Astrocyte of the spinal cord (primary cell): Measurements from ENCODE around the gene KIF5A.

ENCODE experiments used
- DNase-seq: peaks from one replicate; pipeline ENCODE4 v3.0.0; 2011; ENCODE audit warnings: low read depth, low spot score
- H3K4me3 ChIP-seq: 2 replicates; pipeline ENCODE4 v1.5.1; 2011; ENCODE audit warnings: low read depth, mild to moderate bottlenecking, low read length, moderate library complexity
- in situ Hi-C: cut with HindIII; loops from 2 replicates; pipeline ENCODE4 v1.10.0; 2017; ENCODE audit warnings: low sequenced_read_pairs
- TF ChIP-seq, protein P1 (sequence below): IDR thresholded peaks from 2 replicates; pipeline ENCODE4 v1.5.1; 2012; ENCODE audit warnings: low read depth, mild to moderate bottlenecking, low read length, inconsistent platforms

The KIF5A gene

DNA sequence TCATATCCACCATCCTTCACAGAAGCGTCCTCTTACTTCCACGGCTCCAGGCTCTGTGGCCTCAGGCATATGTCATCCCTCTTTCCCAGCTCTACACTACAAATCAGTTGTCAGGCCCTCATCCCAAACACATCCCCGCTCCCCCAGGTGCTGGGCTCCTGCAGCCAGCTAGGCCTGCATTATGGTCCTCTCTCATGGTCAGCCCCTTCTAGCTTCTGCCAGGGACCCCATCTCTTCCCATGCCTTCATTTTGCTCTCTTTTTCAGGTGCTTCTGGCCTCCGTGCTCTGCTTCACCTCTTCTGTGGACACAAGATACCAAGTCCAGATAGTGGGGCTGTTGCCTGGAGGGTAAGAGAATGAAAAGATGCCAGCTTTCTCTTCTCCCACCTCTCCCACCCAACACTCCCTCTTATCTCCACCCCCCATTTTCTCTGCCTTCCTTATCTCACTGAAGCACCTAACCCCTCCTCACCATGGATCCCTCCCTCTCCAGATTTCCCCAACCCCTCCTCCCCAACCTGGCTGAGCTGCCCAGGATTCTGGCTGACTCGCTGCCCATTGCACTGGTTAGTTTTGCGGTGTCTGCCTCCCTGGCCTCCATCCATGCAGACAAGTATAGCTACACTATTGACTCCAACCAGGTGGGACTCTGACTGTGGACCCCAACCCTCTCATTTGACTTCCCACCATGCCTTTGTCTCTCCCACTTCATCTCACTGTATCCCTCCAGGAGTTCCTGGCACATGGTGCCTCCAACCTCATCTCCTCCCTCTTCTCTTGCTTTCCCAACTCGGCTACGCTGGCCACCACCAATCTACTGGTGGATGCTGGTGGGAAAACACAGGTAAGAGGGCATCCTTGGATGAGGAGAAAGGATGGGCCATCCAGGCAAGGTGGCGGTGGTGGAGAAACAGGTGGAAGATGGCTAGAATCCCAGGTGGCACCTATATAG, 72.7 kb downstream of the KIF5A start:
- in situ Hi-C loops, result no loop called here
- TF ChIP-seq, protein P1, sequence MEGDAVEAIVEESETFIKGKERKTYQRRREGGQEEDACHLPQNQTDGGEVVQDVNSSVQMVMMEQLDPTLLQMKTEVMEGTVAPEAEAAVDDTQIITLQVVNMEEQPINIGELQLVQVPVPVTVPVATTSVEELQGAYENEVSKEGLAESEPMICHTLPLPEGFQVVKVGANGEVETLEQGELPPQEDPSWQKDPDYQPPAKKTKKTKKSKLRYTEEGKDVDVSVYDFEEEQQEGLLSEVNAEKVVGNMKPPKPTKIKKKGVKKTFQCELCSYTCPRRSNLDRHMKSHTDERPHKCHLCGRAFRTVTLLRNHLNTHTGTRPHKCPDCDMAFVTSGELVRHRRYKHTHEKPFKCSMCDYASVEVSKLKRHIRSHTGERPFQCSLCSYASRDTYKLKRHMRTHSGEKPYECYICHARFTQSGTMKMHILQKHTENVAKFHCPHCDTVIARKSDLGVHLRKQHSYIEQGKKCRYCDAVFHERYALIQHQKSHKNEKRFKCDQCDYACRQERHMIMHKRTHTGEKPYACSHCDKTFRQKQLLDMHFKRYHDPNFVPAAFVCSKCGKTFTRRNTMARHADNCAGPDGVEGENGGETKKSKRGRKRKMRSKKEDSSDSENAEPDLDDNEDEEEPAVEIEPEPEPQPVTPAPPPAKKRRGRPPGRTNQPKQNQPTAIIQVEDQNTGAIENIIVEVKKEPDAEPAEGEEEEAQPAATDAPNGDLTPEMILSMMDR, result no peak
- no peak for DNase-seq
- no peak overlapping the region for H3K4me3 ChIP-seq

DNA sequence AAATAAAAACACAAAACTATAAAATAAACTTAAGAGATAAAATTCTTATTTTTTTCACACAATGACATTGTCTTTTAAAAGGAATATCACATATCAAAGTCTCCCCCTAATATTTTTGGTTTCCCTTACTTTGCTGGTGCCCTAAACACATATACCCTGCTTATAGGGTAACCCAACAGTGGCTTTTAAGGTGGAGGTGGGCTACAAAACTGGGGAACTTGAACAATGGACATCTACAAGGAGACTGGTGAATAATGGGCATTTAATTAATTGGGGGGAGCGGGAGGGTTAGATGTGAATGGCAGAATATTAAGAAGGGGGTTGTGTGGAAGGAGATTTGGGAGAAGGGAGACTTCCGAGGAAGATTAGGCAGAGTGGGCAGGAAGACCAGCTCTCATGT, 73.5 kb downstream of the KIF5A start:
- in situ Hi-C loops, result no loop called here
- TF ChIP-seq, protein P1, result no peak
- no peak overlapping the region for H3K4me3 ChIP-seq
- no peak for DNase-seq

DNA sequence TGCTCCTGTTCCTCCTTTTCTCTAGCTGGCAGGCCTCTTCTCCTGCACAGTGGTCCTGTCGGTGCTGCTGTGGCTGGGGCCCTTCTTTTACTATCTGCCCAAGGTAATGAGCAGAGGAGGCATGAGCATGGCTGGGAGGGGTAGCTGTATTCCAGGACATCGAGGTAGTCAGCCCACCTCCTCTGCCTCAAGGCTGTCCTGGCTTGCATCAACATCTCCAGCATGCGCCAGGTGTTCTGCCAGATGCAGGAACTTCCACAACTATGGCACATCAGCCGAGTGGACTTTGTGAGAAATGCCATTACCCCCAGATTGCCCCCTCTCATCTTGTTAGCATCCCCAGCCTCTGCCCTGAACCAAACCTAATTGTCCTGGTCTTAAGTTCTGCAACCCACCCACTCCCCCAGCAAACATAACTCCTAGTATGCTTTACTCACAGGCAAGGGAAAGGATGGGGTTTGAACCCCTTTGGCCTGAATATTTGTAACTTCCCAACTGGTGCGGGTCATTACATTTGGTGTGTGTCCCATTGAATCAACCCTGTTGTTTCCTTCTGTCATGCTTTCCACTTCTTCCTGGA, 74.1 kb downstream of the KIF5A start:
- in situ Hi-C loops, result no loop called here
- H3K4me3 ChIP-seq, result no peak overlapping the region
- TF ChIP-seq, protein P1, result no peak
- DNase-seq, result no peak

DNA sequence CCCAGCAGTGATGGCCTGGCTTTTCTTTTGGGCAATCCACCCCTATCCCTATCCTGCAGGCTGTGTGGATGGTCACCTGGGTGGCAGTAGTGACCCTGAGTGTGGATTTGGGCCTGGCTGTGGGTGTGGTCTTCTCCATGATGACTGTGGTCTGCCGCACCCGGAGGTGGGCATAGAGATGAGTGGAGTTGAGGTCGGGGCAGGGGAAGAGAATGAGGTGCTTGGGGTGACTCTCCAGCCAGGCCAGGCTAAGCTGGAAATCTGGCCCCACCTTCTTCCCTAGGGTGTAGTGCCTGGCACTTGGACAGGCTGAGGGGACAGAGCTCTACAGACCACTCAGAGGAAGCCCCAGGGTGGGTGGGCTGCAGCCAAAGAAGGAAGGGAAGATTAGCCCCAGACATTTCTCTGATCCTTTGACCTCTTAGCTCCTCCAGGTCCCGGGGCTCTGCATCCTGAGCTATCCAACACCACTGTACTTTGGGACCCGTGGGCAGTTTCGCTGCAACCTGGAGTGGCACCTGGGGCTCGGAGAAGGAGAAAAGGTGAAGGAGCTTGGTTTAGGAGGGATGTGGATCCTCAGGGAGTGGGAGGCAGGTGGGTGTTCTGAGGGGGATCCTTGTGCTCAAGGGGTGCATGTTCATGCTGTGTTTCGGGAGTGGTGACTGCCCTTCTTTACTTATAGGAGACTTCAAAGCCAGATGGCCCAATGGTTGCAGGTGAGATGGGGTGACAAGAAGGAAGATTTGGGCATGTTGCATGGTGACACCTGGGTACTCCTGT, 74.8 kb downstream of the KIF5A start:
- no peak for DNase-seq
- in situ Hi-C loops, result no loop called here
- H3K4me3 ChIP-seq, result no peak overlapping the region
- TF ChIP-seq, protein P1, result no peak

- DNase-seq, result no peak
- in situ Hi-C loops, result no loop called here
- TF ChIP-seq, protein P1, result no peak
- no peak overlapping the region for H3K4me3 ChIP-seq
Measured at GRCh38 chr12:57625261-57626032, 75.6 kb downstream of the KIF5A start.
